Measurements from ENCODE around the gene RALGAPA2.

Gene RALGAPA2

DNA sequence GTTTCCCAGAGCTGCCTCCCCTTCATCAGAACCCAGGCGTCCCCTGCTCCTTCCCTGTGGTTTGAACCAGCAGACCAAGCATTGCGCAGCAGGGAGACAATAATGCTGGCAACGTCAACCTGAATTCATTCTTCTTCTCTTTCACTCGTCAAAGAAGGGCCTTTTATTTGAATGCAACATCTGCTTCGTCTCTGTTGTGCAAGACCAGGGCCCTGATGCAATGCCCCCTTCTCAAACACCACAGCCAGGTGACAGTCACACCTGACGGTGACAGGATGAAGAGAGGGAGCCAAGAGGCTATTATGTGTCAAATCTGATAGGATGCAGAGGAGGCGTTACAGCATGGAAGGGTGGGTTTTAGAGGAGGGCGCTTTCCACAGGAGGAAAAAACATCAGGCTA, 336.6 kb downstream of the RALGAPA2 start:
- POLR2A ChIA-PET, result no interaction called here
- TF ChIP-seq, protein P1, sequence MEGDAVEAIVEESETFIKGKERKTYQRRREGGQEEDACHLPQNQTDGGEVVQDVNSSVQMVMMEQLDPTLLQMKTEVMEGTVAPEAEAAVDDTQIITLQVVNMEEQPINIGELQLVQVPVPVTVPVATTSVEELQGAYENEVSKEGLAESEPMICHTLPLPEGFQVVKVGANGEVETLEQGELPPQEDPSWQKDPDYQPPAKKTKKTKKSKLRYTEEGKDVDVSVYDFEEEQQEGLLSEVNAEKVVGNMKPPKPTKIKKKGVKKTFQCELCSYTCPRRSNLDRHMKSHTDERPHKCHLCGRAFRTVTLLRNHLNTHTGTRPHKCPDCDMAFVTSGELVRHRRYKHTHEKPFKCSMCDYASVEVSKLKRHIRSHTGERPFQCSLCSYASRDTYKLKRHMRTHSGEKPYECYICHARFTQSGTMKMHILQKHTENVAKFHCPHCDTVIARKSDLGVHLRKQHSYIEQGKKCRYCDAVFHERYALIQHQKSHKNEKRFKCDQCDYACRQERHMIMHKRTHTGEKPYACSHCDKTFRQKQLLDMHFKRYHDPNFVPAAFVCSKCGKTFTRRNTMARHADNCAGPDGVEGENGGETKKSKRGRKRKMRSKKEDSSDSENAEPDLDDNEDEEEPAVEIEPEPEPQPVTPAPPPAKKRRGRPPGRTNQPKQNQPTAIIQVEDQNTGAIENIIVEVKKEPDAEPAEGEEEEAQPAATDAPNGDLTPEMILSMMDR (IDR thresholded peaks at IDR 0.05; ENCODE audit: insufficient read depth, low read length, missing control alignments), result no peak
- no peak overlapping the region for H3K4me3 ChIP-seq (ENCODE audit: low read depth, low read length)
- CTCF ChIA-PET, result interaction anchor here (1.7 kb wide), 1 partner anchor 191 kb away, joined by 5 read pairs; no protein-coding TSS in a partner anchor
- no peak for DNase-seq (ENCODE audit: low read depth, low spot score)

DNA sequence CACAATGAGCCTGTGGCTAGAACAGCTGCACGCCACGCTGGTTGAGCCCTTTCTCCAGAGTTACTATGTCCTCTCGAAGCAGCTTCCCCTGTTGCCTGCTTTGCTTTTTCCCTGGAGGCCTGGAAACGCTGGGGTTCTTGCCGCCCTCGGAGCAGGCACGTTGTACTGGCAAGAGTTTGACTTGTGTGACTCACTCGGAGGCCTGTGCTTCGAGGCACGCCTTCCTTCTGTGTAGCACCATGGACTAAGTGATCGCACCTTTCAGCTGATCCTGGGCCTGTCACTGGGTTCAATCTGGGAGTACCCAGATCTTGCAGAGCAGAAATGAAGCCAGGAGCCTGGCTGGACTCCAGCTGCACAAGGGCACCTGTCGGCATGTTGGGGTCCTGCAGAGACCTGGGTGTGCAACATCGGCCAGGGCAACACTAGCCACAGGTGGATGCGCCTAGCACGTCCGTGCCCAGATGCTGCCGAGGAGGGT, 339.3 kb downstream of the RALGAPA2 start:
- TF ChIP-seq, protein P1 (IDR thresholded peaks at IDR 0.05; ENCODE audit: insufficient read depth, low read length, missing control alignments), result no peak
- ChIA-PET POLR2A (no interaction called here), CTCF (interaction anchor here (1.1 kb wide), 1 partner anchor 11 kb away, joined by 5 read pairs; no protein-coding TSS in a partner anchor)
- DNase-seq (ENCODE audit: low read depth, low spot score), result peak; percentile 24
- H3K4me3 ChIP-seq (ENCODE audit: low read depth, low read length), result no peak overlapping the region

DNA sequence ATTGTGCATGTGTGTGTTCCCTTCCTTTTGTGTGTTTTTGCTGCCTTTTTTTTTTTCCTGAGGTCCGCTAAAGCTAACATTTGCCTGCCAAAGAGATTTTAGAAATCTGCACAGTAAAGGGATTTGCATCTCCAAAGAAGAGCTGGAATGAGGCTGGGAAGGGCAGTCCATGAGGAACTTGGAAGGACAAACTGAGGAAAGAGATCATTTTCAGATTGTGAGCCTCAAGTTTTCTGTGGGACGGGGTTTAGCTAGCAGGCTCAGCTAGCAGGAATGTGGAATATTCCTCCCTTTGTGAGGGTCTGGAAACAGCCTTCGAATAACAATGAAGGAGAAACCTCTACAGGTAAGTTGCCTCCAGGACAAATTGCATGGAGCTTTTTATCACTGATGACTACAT, 340.8 kb downstream of the RALGAPA2 start:
- CTCF ChIA-PET, result interaction anchor here (0.9 to 1.7 kb wide), 4 partner anchors 12 to 222 kb away, joined by 4 to 6 read pairs (median 4); no protein-coding TSS in a partner anchor
- no peak overlapping the region for H3K4me3 ChIP-seq (ENCODE audit: low read depth, low read length)
- POLR2A ChIA-PET, result no interaction called here
- DNase-seq (ENCODE audit: low read depth, low spot score), result no peak
- TF ChIP-seq, protein P1 (IDR thresholded peaks at IDR 0.05; ENCODE audit: insufficient read depth, low read length, missing control alignments), result no peak

DNA sequence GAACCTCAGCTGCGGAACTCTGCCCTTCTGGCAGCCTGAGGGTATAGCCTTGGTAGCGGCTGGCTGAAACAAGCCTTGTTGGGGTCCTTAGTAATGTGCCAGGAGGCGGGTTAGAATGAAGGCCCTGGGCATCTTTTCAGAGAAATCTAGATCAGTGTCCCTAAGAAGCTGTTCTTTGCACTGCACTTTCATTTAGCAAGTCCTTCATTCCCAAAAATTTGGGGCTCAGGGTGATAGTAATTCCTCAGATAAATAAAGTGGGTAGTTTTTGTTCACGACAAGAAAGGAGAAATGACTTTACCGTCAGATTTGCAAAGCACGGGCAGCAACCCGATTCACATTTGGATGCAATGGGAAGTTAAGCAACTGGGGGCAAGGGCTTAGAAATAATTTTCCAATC, 341.4 kb downstream of the RALGAPA2 start:
- CTCF ChIA-PET, result interaction anchor here (1.3 to 1.7 kb wide), 4 partner anchors 12 to 222 kb away, joined by 3 to 6 read pairs (median 4); no protein-coding TSS in a partner anchor
- TF ChIP-seq, protein P1 (IDR thresholded peaks at IDR 0.05; ENCODE audit: insufficient read depth, low read length, missing control alignments), result no peak

DNA sequence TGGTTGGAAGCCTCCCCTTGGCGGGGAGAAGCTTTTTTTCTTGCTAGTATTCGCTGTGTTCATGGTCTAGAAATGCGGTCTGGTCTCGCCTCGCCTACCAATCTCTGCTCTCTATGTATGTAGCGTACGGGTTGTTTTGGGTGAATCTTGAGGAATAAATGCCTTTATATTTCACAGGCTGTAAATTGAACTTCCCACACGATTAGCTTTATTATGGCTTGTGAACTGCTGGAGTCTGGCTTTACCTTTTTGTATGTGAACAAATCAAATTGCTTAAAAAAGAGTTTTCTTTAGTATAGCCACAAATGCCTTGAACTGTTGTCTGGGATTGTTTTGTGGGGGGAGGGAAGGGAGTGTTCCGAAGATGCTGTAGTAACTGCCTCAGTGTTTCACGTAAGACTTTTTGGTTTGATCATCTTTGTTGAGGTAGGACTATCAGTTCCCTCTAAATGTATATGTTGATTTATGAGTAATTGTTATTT, 342.3 kb downstream of the RALGAPA2 start:
- POLR2A ChIA-PET, result no interaction called here
- DNase-seq (ENCODE audit: low read depth, low spot score), result no peak
- H3K4me3 ChIP-seq (ENCODE audit: low read depth, low read length), result no peak overlapping the region
- CTCF ChIA-PET, result interaction anchor here (0.7 to 1.3 kb wide), 3 partner anchors 9 to 287 kb away, joined by 3 read pairs; no protein-coding TSS in a partner anchor
- TF ChIP-seq, protein P1 (IDR thresholded peaks at IDR 0.05; ENCODE audit: insufficient read depth, low read length, missing control alignments), result no peak

More for the DNA sequence above, 341.4 kb downstream of the RALGAPA2 start:
- POLR2A ChIA-PET, result no interaction called here
- H3K4me3 ChIP-seq (ENCODE audit: low read depth, low read length), result no peak overlapping the region
- DNase-seq (ENCODE audit: low read depth, low spot score), result no peak

DNA sequence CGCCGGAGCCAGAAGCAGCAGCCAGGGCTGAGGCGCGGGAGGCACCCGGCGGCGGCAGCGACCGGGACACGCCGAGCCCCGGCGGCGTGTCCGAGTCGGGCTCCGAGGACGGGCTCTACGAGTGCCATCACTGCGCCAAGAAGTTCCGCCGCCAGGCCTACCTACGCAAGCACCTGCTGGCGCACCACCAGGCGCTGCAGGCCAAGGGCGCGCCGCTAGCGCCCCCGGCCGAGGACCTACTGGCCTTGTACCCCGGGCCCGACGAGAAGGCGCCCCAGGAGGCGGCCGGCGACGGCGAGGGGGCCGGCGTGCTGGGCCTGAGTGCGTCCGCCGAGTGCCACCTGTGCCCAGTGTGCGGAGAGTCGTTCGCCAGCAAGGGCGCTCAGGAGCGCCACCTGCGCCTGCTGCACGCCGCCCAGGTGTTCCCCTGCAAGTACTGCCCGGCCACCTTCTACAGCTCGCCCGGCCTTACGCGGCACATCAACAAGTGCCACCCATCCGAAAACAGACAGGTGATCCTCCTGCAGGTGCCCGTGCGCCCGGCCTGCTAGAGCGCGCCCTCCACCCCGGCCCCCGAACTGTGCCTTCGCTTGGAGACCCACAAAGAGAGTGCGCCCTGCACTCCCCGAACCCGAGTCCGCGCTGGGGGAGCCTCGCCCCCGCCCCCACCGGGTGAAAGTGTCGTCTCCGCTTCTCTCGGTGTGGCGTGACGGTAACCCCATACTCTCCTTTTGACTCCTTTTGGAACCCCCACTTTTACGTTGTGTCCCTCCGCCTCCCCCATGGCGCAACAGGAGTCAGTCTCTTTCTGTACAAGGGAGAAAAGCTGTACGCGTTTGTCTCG, 343.0 kb downstream of the RALGAPA2 start:
- POLR2A ChIA-PET, result no interaction called here
- CTCF ChIA-PET, result interaction anchor here (1.1 kb wide), 1 partner anchor 286 kb away, joined by 3 read pairs; no protein-coding TSS in a partner anchor
- no peak for DNase-seq (ENCODE audit: low read depth, low spot score)
- H3K4me3 ChIP-seq (ENCODE audit: low read depth, low read length), result no peak overlapping the region
- TF ChIP-seq, protein P1 (IDR thresholded peaks at IDR 0.05; ENCODE audit: insufficient read depth, low read length, missing control alignments), result no peak

All from AG04449 (cell line).